PC-3 (cell line): Measurements from ENCODE around the gene SLC36A3. TPM values are rescaled to one million over a fixed set of nuclear protein-coding genes. Genes with fewer than 3 reads are reported as not detected.
A peak's percentile ranks its signal among the peaks of the same experiment; 100 is the strongest.

Experiments used
- ATAC-seq: fragments of 200-7000 bp; cut with Tn5 transposase; 2 replicates; pipeline ENCODE4 v1.9.1; 2020; ENCODE audit warnings: mild to moderate bottlenecking, moderate library complexity
- BruUV-seq: library from RNA; stranded (reverse); fragments of 400-500 nt; replicated peaks from 2 replicates; lab custom pipeline; 2021; lab: Mats Ljungman, UMichigan
- CTCF ChIA-PET: fragments of 300-600 bp; sonication (Branson Sonifier 250); formaldehyde crosslinking; loops from one replicate; lab custom pipeline; 2022; ENCODE audit warnings: antibody characterized with exemption; lab: Charles Lee
- POLR2A ChIA-PET: fragments of 300-600 bp; sonication (Branson Sonifier 250); formaldehyde crosslinking; loops from one replicate; lab custom pipeline; 2022; ENCODE audit warnings: antibody characterized with exemption; ENCODE audit not compliant: unreplicated experiment; lab: Charles Lee
- DNase-seq: peaks from one replicate; pipeline ENCODE4 v3.0.0-alpha.2; 2015
- H2AFZ ChIP-seq: fragments of 300-600 bp; sonication (generic); 2 replicates; pipeline ENCODE4 v1.6.0; 2016; ENCODE audit warnings: antibody characterized with exemption, low read length
- H3F3A ChIP-seq: fragments of 300-600 bp; sonication (generic); one replicate; pipeline ENCODE4 v1.6.0; 2017; ENCODE audit warnings: antibody characterized with exemption, low read length, control low read depth, mild to moderate bottlenecking; ENCODE audit not compliant: unreplicated experiment
- H3K27ac ChIP-seq: fragments of 300-600 bp; sonication (generic); 2 replicates; pipeline ENCODE4 v1.5.1; 2016; ENCODE audit warnings: mild to moderate bottlenecking, low read length
- H3K27me3 ChIP-seq: fragments of 300-600 bp; sonication (generic); 2 replicates; pipeline ENCODE4 v1.6.1; 2016; ENCODE audit warnings: low read length, mixed read lengths
- H3K36me3 ChIP-seq: fragments of 300-600 bp; sonication (generic); 2 replicates; pipeline ENCODE4 v1.6.1; 2016; ENCODE audit warnings: low read depth, mixed run types, low read length, mixed read lengths
- H3K4me1 ChIP-seq: fragments of 300-600 bp; sonication (generic); 2 replicates; pipeline ENCODE4 v1.5.1; 2016; ENCODE audit warnings: low read length; ENCODE audit not compliant: insufficient read depth
- H3K4me2 ChIP-seq: fragments of 300-600 bp; sonication (generic); 2 replicates; pipeline ENCODE4 v1.6.0; 2016; ENCODE audit warnings: low read length
- H3K4me3 ChIP-seq: fragments of 300-600 bp; sonication (generic); 2 replicates; pipeline ENCODE4 v1.5.1; 2016; ENCODE audit warnings: mild to moderate bottlenecking, low read length, mixed read lengths
- H3K79me2 ChIP-seq: fragments of 300-600 bp; sonication (generic); 2 replicates; pipeline ENCODE4 v1.6.1; 2017; ENCODE audit warnings: low read length, mixed read lengths
- H3K9ac ChIP-seq: fragments of 300-600 bp; sonication (generic); 2 replicates; pipeline ENCODE4 v1.6.0; 2016; ENCODE audit warnings: mild to moderate bottlenecking, low read length
- H3K9me2 ChIP-seq: fragments of 300-600 bp; sonication (generic); replicated peaks from 2 replicates; pipeline ENCODE4 v1.6.1; 2016; ENCODE audit warnings: mixed run types, low read length, mixed read lengths
- H3K9me3 ChIP-seq: fragments of 300-600 bp; sonication (generic); 2 replicates; pipeline ENCODE4 v1.6.1; 2016; ENCODE audit warnings: low read length, mixed read lengths
- H4K20me1 ChIP-seq: fragments of 300-600 bp; sonication (generic); 2 replicates; pipeline ENCODE4 v1.6.1; 2016; ENCODE audit warnings: low read length, mixed read lengths
- EZH2 ChIP-seq: fragments of 300-600 bp; sonication (generic); IDR thresholded peaks from one replicate; pipeline ENCODE4 v1.6.1; 2017; ENCODE audit warnings: antibody characterized with exemption, mild to moderate bottlenecking, low read length; ENCODE audit not compliant: unreplicated experiment
- EZH2phosphoT487 ChIP-seq: fragments of 300-600 bp; sonication (generic); IDR thresholded peaks from 2 replicates; pipeline ENCODE4 v1.6.1; 2018; ENCODE audit warnings: mild to moderate bottlenecking, antibody characterized with exemption, low read length, borderline replicate concordance
- intact Hi-C: fragments of 100-400 bp; cut with micrococcal nuclease; formaldehyde crosslinking; loops from 2 replicates; pipeline ENCODE4 v1.9.0; 2023
- total RNA-seq: library from RNA; depleted of rRNA; stranded (reverse); fragments of >200 nt; gene quantifications from 2 replicates; pipeline ENCODE4 v1.2.3, GENCODE V29; 2014
- TF ChIP-seq, protein P1 (sequence below): fragments of 300-600 bp; sonication (generic); conservative IDR thresholded peaks from 2 replicates; pipeline ENCODE4 v1.5.1; 2017; ENCODE audit warnings: antibody characterized with exemption, low read depth, mild to moderate bottlenecking, low read length

The SLC36A3 gene
- total RNA-seq, 1 experiment from 2014 or later = not detected

DNA sequence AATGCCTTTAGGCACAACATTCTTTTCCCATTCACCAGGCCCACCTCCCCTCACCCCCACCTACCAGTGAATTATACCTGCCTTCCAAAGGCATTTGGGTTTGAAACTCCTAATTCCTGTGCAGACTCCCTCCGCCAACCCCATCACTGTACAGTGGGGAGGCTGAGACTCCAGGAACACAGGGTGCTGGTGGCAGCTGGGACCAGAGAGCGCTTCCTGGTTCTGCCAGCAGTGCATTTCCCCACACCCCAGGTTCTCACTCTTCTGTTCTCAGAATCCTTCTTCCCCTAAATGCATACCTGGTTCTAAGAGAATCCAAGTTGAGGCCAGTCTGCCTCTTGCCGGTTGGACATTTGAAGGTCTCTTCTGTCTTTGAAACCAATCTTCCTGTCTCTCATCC is 22.7 kb upstream of the SLC36A3 start:
- no peak for ATAC-seq
- CTCF ChIA-PET = no interaction called here
- intact Hi-C loops = no loop called here
- no peak overlapping the region for H2AFZ ChIP-seq
- POLR2A ChIA-PET = no interaction called here
- BruUV-seq = no TSS peak
- no peaks in the 10 kb centered on the region for H3K9me3 ChIP-seq
- no peaks in the 10 kb centered on the region for H3K9me2 ChIP-seq
- no peak overlapping the region for H3K4me2 ChIP-seq
- no peaks in the 10 kb centered on the region for H3K79me2 ChIP-seq
- H3K4me3 ChIP-seq = no peak overlapping the region
- no peaks in the 10 kb centered on the region for H4K20me1 ChIP-seq
- no peaks in the 10 kb centered on the region for H3K27me3 ChIP-seq
- no peaks in the 10 kb centered on the region for H3K36me3 ChIP-seq
- DNase-seq = no peak
- H3K4me1 ChIP-seq = no peaks in the 10 kb centered on the region
- no peaks in the 10 kb centered on the region for H3F3A ChIP-seq
- H3K27ac ChIP-seq = no peak overlapping the region
- H3K9ac ChIP-seq = no peak overlapping the region
- TF ChIP-seq, protein P1, sequence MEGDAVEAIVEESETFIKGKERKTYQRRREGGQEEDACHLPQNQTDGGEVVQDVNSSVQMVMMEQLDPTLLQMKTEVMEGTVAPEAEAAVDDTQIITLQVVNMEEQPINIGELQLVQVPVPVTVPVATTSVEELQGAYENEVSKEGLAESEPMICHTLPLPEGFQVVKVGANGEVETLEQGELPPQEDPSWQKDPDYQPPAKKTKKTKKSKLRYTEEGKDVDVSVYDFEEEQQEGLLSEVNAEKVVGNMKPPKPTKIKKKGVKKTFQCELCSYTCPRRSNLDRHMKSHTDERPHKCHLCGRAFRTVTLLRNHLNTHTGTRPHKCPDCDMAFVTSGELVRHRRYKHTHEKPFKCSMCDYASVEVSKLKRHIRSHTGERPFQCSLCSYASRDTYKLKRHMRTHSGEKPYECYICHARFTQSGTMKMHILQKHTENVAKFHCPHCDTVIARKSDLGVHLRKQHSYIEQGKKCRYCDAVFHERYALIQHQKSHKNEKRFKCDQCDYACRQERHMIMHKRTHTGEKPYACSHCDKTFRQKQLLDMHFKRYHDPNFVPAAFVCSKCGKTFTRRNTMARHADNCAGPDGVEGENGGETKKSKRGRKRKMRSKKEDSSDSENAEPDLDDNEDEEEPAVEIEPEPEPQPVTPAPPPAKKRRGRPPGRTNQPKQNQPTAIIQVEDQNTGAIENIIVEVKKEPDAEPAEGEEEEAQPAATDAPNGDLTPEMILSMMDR = no peak

DNA sequence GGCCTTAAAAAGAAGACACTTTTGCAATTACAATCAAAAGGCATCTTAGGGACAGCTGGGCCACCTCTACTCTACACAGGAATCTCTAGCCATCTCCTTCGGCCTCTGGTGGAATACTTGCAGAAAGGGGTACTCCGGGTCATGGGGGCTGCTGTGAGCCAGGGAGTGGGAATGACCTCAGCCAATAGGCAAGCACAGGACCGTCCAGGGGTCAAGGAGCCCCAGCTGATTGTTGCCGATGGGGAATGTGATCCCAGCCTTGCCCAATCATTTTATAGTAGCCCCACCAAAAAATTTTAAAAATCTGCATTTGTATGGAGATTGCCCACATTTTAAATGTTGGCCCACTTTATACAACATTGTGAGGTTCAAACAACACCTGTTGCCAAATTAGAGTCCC is 16.9 kb upstream of the SLC36A3 start:
- ATAC-seq = no peak

DNA sequence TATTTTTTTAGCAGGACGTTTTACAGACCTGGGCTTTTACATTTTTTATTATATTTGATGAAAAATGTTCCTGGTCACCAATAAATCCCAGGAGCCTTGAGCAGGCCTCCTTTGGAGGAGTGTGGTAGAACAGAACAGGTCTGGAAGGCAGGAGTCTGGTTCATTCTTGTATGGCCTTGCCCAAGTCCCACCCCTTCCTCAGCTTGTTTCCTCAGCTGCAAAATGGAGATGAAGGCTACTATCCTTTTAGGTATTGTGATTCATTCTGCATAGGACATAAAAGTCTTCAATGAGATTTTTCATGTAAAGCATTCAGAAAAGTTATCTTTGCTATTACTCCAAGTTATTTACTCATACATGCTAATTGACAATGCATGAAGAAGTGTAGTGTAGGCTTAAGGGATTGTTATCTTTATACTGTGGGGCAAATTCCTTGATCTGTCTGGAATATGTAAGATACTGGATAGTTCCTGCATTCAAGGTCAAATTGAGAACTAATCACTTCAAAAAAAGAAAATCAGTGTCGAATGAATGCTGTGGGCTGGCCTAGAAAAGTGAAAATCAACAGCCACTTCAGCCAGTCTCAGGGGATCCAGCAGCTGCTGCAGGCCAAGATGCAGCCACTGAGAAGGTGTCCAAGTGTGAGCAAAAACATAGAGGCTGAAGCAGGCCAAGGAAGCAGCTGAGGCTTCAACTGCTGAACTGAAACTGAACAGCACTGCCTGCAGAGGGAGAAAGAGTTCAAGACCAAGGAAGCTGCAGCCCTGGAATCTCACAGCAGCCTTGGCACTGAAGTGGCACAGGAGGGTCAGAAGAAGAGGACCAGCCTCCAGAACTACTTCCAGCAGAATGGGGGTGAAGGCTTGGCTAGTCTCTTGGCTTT is 15.5 kb upstream of the SLC36A3 start:
- no peak overlapping the region for H3K4me2 ChIP-seq
- no peaks in the 10 kb centered on the region for H3F3A ChIP-seq
- no TSS peak for BruUV-seq
- no peaks in the 10 kb centered on the region for H3K4me1 ChIP-seq
- no peak overlapping the region for H3K27ac ChIP-seq
- CTCF ChIA-PET = interaction anchor here (0.6 to 1.1 kb wide), 2 partner anchors 67 to 138 kb away, joined by 3 to 12 read pairs; no protein-coding TSS in a partner anchor
- POLR2A ChIA-PET = no interaction called here
- intact Hi-C loops = loop anchor here (2.0 to 5.0 kb wide), 5 partner anchors 47 to 334 kb away; partner anchors contain the start of gene GM2A
- no peaks in the 10 kb centered on the region for H3K9me3 ChIP-seq
- no peaks in the 10 kb centered on the region for H3K36me3 ChIP-seq
- no peaks in the 10 kb centered on the region for H4K20me1 ChIP-seq
- DNase-seq = peak; percentile 51
- no peak overlapping the region for H3K9ac ChIP-seq
- H3K4me3 ChIP-seq = no peak overlapping the region
- H3K27me3 ChIP-seq = no peaks in the 10 kb centered on the region
- TF ChIP-seq, protein P1 = peak; percentile 53; the same call in 1 of the 2 replicates
- TF ChIP-seq EZH2 = no peak
- H3K79me2 ChIP-seq = no peaks in the 10 kb centered on the region
- H2AFZ ChIP-seq = no peak overlapping the region
- no peaks in the 10 kb centered on the region for H3K9me2 ChIP-seq
- peak; percentile 76 for ATAC-seq

More for the DNA sequence above, 16.9 kb upstream of the SLC36A3 start:
- Histone ChIP-seq H3K4me3 (no peak overlapping the region), H3K4me2 (no peak overlapping the region), H3K4me1 (no peaks in the 10 kb centered on the region), H3K9ac (no peak overlapping the region), H3K79me2 (no peaks in the 10 kb centered on the region), H4K20me1 (no peaks in the 10 kb centered on the region), H3K9me2 (no peaks in the 10 kb centered on the region), H3K27me3 (no peaks in the 10 kb centered on the region), H2AFZ (no peak overlapping the region), H3F3A (no peaks in the 10 kb centered on the region), H3K27ac (no peak overlapping the region), H3K36me3 (no peaks in the 10 kb centered on the region), H3K9me3 (no peaks in the 10 kb centered on the region)
- ChIA-PET CTCF (interaction anchor here (0.7 kb wide), 1 partner anchor 339 kb away, joined by 12 read pairs; no protein-coding TSS in a partner anchor), POLR2A (no interaction called here)
- no peak for TF ChIP-seq EZH2
- TF ChIP-seq EZH2phosphoT487 = no peak
- TF ChIP-seq, protein P1 = no peak
- intact Hi-C loops = no loop called here
- no TSS peak for BruUV-seq
- no peak for DNase-seq
